Thymus (tissue), 11 donors: Measurements from ENCODE around the gene TFAP2A. TPM values are rescaled to one million over a fixed set of nuclear protein-coding genes. Genes with fewer than 3 reads are reported as not detected.

Experiments used
- DNase-seq, 9 donors: peaks; one replicate each; pipeline ENCODE4 v3.0.0-alpha.2; 2013; ENCODE audit warnings: low spot score in 9 of 9, low read depth in 6 of 9, missing footprints in 1 of 9
- H3K27ac ChIP-seq, 2 donors: one replicate each; pipeline ENCODE4 v1.5.1; 2013; ENCODE audit warnings: control low read depth in 1 of 2, low read depth in 1 of 2, low read length in 1 of 2, mild to moderate bottlenecking in 1 of 2, moderate library complexity in 1 of 2
- H3K27me3 ChIP-seq, 2 donors: one replicate each; pipeline ENCODE4 v1.5.1; 2013; ENCODE audit warnings: low read length in 1 of 2; ENCODE audit not compliant: control insufficient read depth in 2 of 2, insufficient read depth in 1 of 2
- H3K36me3 ChIP-seq, 2 donors: one replicate each; pipeline ENCODE4 v1.5.1; 2013; ENCODE audit warnings: low read length in 1 of 2, mild to moderate bottlenecking in 1 of 2, moderate library complexity in 1 of 2; ENCODE audit not compliant: control insufficient read depth in 2 of 2, insufficient read depth in 2 of 2
- H3K4me1 ChIP-seq, 2 donors: one replicate each; pipeline ENCODE4 v1.5.1; 2013; ENCODE audit warnings: low read length in 2 of 2; ENCODE audit not compliant: control insufficient read depth in 2 of 2, insufficient read depth in 2 of 2
- H3K4me3 ChIP-seq, 2 donors: one replicate each; pipeline ENCODE4 v1.5.1; 2013; ENCODE audit warnings: low read length in 2 of 2, control low read depth in 1 of 2, mild to moderate bottlenecking in 1 of 2
- H3K9me3 ChIP-seq, 2 donors: one replicate each; pipeline ENCODE4 v1.5.1; 2013; ENCODE audit warnings: low read length in 1 of 2, mild to moderate bottlenecking in 1 of 2; ENCODE audit not compliant: control insufficient read depth in 2 of 2, insufficient read depth in 1 of 2
- WGBS: extraction: QIAGEN DNeasy Blood & Tissue Kit; methylation state at CpG from one replicate; pipeline ENCODE4 v1.1.7; 2013; 5-methylcytosine and 5-hydroxymethylcytosine counted together
- polyA plus RNA-seq: library from polyadenylated mRNA; stranded (reverse); fragments of 200-250 nt; gene quantifications from one replicate; pipeline ENCODE4 v1.2.3, GENCODE V29; 2013
- total RNA-seq: library from RNA; stranded (reverse); fragments of 120-200 nt; gene quantifications from one replicate; pipeline ENCODE4 v1.2.4, GENCODE V29; 2013
- donor health status: healthy.

Gene TFAP2A
- total and polyA plus RNA-seq, 2 donors: 0.33 to 2.9 TPM

DNA sequence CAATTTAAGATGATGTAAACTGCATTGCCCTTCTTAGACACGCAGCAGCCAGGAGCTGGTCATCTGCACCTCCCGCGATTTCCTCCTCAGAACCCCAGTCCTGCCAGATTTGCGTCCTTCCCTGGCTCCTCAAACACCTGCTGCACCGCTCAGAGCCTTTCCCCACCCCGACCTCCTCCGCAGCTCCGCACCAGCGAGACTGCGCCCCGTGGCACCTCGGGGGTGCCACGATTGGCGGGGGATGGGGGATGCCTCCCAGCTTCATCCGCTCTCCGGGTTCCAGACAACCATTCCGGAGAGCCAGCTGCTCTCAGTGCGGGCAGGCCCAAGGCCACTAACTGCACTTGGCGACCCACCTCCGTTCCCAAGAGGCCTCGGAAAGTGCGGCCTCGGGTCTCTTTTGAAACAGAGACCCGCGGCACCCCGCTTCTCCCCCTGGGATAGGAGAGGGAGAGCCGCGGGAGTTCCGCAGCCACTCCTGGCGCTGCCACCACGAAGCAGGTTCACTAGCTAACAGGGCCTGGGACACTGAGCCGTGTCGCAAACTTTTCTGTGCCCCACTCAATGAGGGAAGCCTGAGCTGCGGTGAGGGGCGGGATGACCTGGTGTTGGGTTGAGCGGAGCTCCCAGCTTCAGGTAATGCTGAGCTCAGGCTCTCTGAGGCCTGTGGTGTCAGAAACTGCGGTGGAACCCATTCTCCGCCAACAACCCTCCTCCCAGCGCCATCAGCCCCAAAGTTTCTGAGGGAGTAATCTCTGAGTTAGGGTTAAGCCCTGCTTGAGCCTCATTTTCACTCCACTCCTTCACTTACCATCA, 7.3 kb upstream of the TFAP2A start:
- no peaks in the 10 kb centered on the region for H3K36me3 ChIP-seq
- 9% methylated on average over 39 of the region's 39 CpGs for WGBS
- DNase-seq: no peak
- peaks cover 0 to 1% of the 10 kb centered on the region in 2 donors for H3K4me1 ChIP-seq
- H3K4me3 ChIP-seq: no peak overlapping the region
- peaks cover 90 to 100% of the 10 kb centered on the region in 2 donors for H3K27me3 ChIP-seq
- peaks cover 1 to 5% of the 10 kb centered on the region in 2 donors for H3K9me3 ChIP-seq
- no peak overlapping the region for H3K27ac ChIP-seq

DNA sequence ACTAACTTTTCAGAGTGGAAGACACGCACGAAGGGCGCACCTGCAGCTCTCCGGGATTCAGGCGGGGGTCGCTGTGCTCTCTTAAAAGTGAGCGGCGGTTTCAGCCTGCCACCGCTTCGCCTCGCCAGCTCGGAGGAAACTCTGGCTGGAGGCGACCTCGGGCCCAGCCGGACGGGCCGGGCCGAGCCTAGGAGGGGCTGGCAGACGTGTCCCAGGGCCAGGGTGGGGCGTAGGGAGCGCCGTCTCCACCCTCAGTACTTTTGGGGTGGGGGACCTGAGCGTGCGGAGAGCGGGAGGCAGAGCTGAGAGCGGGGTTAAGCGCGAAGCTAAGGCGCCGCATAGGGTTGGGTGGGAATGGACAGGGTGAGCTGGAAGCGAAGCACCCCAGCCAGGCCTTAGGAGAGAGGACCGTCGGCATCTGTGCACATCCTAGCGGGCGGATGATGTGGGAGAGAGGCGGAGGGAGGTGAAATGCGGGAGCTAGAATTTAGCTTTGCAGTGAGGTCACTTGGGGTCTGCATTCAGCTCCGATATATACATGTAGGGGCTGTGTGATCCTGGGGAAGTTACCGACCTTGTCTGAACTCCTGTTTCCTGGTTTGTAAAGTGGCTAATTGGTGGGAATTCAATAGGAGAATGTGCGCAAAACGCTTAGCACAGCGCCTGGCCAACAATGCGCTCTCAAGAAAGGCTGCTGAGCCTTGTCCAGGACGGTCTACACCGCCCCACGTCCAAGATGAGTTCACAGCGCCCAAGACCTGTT, 6.5 kb upstream of the TFAP2A start:
- 6% methylated on average over 47 of the region's 47 CpGs for WGBS
- peaks cover 0 to 3% of the 10 kb centered on the region in 2 donors for H3K4me1 ChIP-seq
- H3K4me3 ChIP-seq: no peak overlapping the region
- no peak for DNase-seq
- peaks cover 1 to 5% of the 10 kb centered on the region in 2 donors for H3K9me3 ChIP-seq
- H3K27me3 ChIP-seq: peaks cover 94 to 100% of the 10 kb centered on the region in 2 donors
- H3K36me3 ChIP-seq: no peaks in the 10 kb centered on the region
- H3K27ac ChIP-seq: no peak overlapping the region

DNA sequence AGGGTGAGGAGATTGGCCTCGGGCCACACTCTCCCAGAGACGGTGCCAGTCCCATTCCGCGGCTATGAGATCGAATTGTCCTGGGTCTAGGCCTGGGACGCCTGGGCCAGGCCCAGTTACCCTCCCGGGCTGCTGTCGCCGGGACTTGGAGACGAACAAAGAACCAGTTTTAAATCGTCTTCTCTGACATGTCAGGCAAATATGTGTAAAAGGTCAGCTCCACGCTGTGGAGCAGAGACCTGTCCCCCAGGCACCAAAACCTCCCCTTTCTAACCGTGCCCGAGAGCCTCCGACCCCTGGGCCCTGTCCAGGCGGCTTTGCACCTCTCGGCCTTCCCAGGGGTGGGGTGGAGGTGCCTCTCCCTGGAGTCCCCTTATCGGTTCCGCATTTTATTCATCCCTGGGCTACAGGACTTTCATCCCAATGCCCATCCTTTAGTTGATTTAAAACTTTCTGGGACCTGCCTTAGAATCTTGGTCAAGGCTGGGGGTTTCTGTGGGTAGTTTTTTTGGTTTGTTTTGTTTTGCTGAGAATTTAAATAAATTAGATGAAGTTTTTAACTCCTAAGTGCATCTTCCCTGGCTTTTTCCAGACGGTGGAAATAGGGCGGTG, 5.8 kb upstream of the TFAP2A start:
- DNase-seq: no peak
- Histone ChIP-seq H3K36me3 (no peaks in the 10 kb centered on the region), H3K9me3 (peaks cover 1 to 6% of the 10 kb centered on the region in 2 donors), H3K4me3 (no peak overlapping the region), H3K27ac (no peak overlapping the region), H3K4me1 (peaks cover 0 to 3% of the 10 kb centered on the region in 2 donors), H3K27me3 (peaks cover 93 to 100% of the 10 kb centered on the region in 2 donors)
- 10% methylated on average over 21 of the region's 21 CpGs for WGBS

DNA sequence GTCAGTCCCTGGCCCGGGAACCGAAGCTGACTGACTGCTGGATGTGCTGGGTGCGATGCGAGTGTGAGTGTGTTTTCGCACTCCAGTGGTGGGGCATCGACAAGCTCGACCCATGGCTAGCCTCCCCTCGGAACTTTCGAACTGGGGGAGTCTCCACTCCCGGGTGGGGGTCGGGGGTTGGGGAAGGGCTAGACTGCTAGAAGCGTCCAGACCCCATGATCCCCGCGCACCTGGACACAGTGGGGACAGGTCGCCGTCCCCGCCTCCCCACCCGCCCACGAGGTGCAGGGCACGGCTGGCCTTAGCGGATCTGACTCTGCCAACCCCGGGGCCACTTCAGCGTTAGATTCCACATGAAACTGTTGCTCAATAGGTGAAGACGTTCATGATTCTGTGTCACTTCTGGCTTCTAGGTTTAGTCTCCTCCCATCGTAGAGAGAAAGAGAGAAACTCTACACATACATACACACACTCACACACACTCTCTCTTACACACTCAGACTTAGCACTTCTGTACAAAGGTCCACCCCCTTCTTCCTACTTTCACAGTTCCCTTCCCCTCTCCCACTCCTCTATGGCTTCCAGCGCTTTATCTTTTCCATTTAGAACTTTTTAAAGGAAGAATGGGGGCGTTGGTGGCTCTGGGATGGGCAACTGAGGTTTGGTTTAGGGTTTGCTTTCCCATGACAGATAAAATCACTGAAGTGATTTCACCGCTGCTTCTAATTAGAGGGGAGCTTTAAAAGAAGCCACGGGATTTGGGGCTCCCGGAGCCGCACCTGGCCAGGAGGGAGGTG, 5.1 kb upstream of the TFAP2A start:
- WGBS: 5% methylated on average over 31 of the region's 31 CpGs
- H3K4me3 ChIP-seq: no peak overlapping the region
- H3K9me3 ChIP-seq: peaks cover 0 to 9% of the 10 kb centered on the region in 2 donors
- no peaks in the 10 kb centered on the region for H3K36me3 ChIP-seq
- peaks cover 91 to 100% of the 10 kb centered on the region in 2 donors for H3K27me3 ChIP-seq
- no peak overlapping the region for H3K27ac ChIP-seq
- no peak for DNase-seq
- H3K4me1 ChIP-seq: peaks cover 0 to 3% of the 10 kb centered on the region in 2 donors

DNA sequence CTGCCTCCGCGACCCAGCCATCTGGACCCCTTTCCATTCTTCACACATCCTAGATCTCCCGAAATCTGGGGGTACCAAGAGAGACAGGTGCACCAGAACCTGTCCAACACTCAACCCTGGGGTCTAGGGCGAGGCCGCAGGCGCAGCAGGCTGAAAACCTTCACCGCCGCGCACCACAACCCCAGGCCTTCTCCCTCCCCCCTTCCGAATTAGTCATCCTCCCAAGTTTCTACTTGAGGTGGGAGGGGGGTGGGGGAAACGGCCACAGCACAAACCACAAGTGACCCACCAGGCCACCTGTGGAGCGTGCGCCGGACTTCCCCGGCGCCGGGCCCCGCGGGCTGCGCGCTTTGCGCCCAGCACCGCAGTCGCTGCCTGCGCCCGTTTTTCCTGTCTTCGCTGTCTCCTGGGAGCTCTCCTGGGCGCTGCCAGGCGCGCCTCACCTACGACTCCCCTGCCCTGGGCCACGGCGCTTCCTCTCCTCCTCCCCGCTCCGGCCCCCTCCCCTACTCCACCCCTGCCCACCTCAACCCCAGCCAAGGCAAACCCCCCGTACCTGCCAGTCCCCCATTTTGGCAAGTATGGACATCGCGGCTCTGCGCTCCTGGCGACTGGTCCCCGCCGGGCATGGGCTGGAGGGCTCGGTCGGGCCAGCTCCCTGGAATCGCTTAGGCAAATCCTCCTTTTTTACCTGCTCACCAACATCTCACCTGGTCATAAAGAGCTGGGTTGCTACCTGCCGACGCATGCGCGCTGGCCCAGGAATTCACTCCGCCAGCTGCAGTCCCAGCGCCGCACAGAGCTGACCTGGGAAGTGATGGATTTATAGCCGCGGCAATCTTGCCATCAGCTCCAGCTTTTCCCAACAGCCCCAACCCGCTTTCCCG, 4.2 kb upstream of the TFAP2A start:
- WGBS: 5% methylated on average over 56 of the region's 56 CpGs
- Histone ChIP-seq H3K4me3 (no peak overlapping the region), H3K27me3 (peaks cover 92 to 100% of the 10 kb centered on the region in 2 donors), H3K27ac (no peak overlapping the region), H3K4me1 (peaks cover 0 to 3% of the 10 kb centered on the region in 2 donors), H3K36me3 (no peaks in the 10 kb centered on the region), H3K9me3 (peaks cover 0 to 9% of the 10 kb centered on the region in 2 donors)
- no peak for DNase-seq

DNA sequence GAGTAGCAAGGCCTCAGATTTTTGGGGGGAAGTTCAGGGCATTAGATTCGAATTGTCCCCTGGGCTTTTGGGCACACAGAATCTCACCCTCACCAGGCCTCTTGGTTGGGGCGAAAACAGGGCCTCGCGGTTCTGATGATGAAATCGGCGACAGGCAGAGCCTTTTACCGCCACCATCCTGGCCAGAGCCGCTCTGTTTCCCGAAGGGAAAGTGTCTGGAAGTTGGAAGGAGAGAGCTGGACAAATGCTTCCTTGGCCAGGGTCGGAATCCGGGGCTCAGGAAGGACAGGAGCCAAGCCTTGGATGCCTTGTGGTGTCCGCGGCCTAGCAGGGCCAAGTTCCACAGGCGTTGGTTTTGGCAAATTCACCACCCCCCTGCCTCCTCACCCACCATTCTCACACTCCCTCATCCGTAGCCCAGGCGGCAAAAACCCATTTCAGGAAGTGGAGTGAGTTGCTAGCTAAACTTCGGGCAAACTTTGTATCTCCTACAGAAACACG, 3.5 kb upstream of the TFAP2A start:
- no peak for DNase-seq
- H3K27me3 ChIP-seq: peaks cover 92 to 100% of the 10 kb centered on the region in 2 donors
- no peaks in the 10 kb centered on the region for H3K36me3 ChIP-seq
- no peak overlapping the region for H3K4me3 ChIP-seq
- 27% methylated on average over 18 of the region's 18 CpGs for WGBS
- H3K9me3 ChIP-seq: peaks cover 0 to 9% of the 10 kb centered on the region in 2 donors
- H3K4me1 ChIP-seq: peaks cover under 1 to 10% of the 10 kb centered on the region in 2 donors
- H3K27ac ChIP-seq: no peak overlapping the region

DNA sequence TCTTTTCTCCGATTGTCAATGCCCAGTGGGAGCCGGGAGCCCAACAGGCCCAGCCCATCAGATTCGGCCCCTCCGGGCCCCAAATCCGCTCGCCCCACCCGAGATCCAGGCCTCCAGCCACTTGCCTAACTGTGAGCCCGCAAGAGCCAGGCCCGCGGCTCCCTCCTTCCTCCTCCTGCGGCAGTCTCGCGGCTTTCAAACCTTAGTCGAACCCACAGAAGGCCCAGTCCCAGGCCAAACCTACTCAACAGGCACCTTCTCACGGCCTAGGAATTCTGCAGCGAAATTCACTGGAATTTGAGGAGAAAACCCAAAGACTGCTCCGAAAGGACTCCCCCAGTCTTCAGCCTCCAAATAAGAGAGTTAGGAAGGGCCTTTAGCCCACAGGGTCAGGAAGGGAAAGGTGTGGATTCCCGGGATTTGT, 2.8 kb upstream of the TFAP2A start:
- no peak for DNase-seq
- 20% methylated on average over 18 of the region's 18 CpGs for WGBS
- peaks cover 7 to 16% of the 10 kb centered on the region in 2 donors for H3K4me1 ChIP-seq
- no peaks in the 10 kb centered on the region for H3K36me3 ChIP-seq
- no peak overlapping the region for H3K27ac ChIP-seq
- no peak overlapping the region for H3K4me3 ChIP-seq
- peaks cover 92 to 100% of the 10 kb centered on the region in 2 donors for H3K27me3 ChIP-seq
- H3K9me3 ChIP-seq: peaks cover 0 to 15% of the 10 kb centered on the region in 2 donors
